Bronchial epithelial cell (primary cell): ENCODE data around the gene SPACDR. TPM values are rescaled to one million over a fixed set of nuclear protein-coding genes. Genes with fewer than 3 reads are reported as not detected.

Source experiments
- DNase-seq: peaks from one replicate; pipeline ENCODE4 v3.0.0-alpha.2; 2010; ENCODE audit warnings: low read depth
- FAIRE-seq: peaks from 2 replicates; lab custom pipeline; 2011; peaks lifted over from hg19 to GRCh38; lab: Jason Lieb, UNC
- H3K27me3 ChIP-seq: 2 replicates; pipeline ENCODE4 v1.5.1; 2011; ENCODE audit warnings: low read length; ENCODE audit not compliant: control insufficient read depth, insufficient read depth
- H3K36me3 ChIP-seq: 2 replicates; pipeline ENCODE4 v1.5.1; 2011; ENCODE audit warnings: low read length; ENCODE audit not compliant: control insufficient read depth, insufficient read depth
- H3K4me3 ChIP-seq: 2 replicates; pipeline ENCODE4 v1.5.1; 2011; ENCODE audit warnings: mild to moderate bottlenecking, low read depth, low read length, control low read depth
- CTCF ChIP-seq: IDR thresholded peaks from 2 replicates; pipeline ENCODE4 v1.5.1; 2011; ENCODE audit warnings: mild to moderate bottlenecking, moderate library complexity, low read length, control low read depth, inconsistent platforms; ENCODE audit not compliant: insufficient read depth, severe bottlenecking
- total RNA-seq: library from RNA; depleted of rRNA; stranded (reverse); fragments of >200 nt; gene quantifications from 2 replicates; pipeline ENCODE4 v1.2.1, GENCODE V29; 2014

The SPACDR gene
- total RNA-seq, 1 donor from 2014 or later: 0.53 TPM

GRCh38 chr7:100418930-100419659, 45.0 kb downstream of the SPACDR start:
- Histone ChIP-seq H3K4me3 (no peak overlapping the region), H3K27me3 (no peaks in the 10 kb centered on the region), H3K36me3 (no peaks in the 10 kb centered on the region)
- FAIRE-seq: no peak
- no peak for DNase-seq
- no peak for TF ChIP-seq CTCF

GRCh38 chr7:100415448-100415847, 48.6 kb downstream of the SPACDR start:
- FAIRE-seq (no peak), DNase-seq (no peak)
- Histone ChIP-seq H3K36me3 (no peaks in the 10 kb centered on the region), H3K4me3 (no peak overlapping the region), H3K27me3 (no peaks in the 10 kb centered on the region)
- TF ChIP-seq CTCF: no peak

- DNase-seq: no peak
- TF ChIP-seq CTCF: no peak
- Histone ChIP-seq H3K36me3 (no peaks in the 10 kb centered on the region), H3K27me3 (peaks cover 4% of the 10 kb centered on the region), H3K4me3 (no peak overlapping the region)
- FAIRE-seq: no peak
Observed at GRCh38 chr7:100413889-100414288, 50.2 kb downstream of the SPACDR start.

- no peak overlapping the region for H3K4me3 ChIP-seq
- FAIRE-seq (no peak), DNase-seq (no peak)
- no peak for TF ChIP-seq CTCF
- peaks cover 4% of the 10 kb centered on the region for H3K27me3 ChIP-seq
- no peaks in the 10 kb centered on the region for H3K36me3 ChIP-seq
Observed at GRCh38 chr7:100413346-100413745, 50.7 kb downstream of the SPACDR start.

GRCh38 chr7:100411101-100411500, 53.0 kb downstream of the SPACDR start:
- Histone ChIP-seq H3K4me3 (no peak overlapping the region), H3K36me3 (no peaks in the 10 kb centered on the region), H3K27me3 (peaks cover 4% of the 10 kb centered on the region)
- no peak for DNase-seq
- no peak for FAIRE-seq
- no peak for TF ChIP-seq CTCF
